ENCODE results near the gene TRMT10A. TPM values are rescaled to one million over a fixed set of nuclear protein-coding genes. Genes with fewer than 3 reads are reported as not detected.

TRMT10A gene
- total RNA-seq, 2 donors from 2014 or later: 2.1 to 2.6 TPM

- no peaks in the 10 kb centered on the region for H3K4me1 ChIP-seq
- no peaks in the 10 kb centered on the region for H3K27me3 ChIP-seq
- peak overlapping the region in 1 of 2 donors; percentile 1 for H3K27ac ChIP-seq
- H3K9me3 ChIP-seq: no peaks in the 10 kb centered on the region
- no peak for DNase-seq (ENCODE audit: low spot score)
- TF ChIP-seq, protein P1, sequence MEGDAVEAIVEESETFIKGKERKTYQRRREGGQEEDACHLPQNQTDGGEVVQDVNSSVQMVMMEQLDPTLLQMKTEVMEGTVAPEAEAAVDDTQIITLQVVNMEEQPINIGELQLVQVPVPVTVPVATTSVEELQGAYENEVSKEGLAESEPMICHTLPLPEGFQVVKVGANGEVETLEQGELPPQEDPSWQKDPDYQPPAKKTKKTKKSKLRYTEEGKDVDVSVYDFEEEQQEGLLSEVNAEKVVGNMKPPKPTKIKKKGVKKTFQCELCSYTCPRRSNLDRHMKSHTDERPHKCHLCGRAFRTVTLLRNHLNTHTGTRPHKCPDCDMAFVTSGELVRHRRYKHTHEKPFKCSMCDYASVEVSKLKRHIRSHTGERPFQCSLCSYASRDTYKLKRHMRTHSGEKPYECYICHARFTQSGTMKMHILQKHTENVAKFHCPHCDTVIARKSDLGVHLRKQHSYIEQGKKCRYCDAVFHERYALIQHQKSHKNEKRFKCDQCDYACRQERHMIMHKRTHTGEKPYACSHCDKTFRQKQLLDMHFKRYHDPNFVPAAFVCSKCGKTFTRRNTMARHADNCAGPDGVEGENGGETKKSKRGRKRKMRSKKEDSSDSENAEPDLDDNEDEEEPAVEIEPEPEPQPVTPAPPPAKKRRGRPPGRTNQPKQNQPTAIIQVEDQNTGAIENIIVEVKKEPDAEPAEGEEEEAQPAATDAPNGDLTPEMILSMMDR (IDR thresholded peaks at IDR 0.05): no peak
- H3K36me3 ChIP-seq: no peaks in the 10 kb centered on the region
- no peak overlapping the region for H3K4me3 ChIP-seq
These were observed 23.5 kb upstream of the TRMT10A start for GRCh38 chr4:99587309-99587708.

GRCh38 chr4:99586797-99587196, 23.0 kb upstream of the TRMT10A start:
- Histone ChIP-seq H3K36me3 (no peaks in the 10 kb centered on the region), H3K9me3 (no peaks in the 10 kb centered on the region), H3K27ac (peak overlapping the region in 1 of 2 donors; percentile 1), H3K27me3 (no peaks in the 10 kb centered on the region), H3K4me1 (no peaks in the 10 kb centered on the region), H3K4me3 (no peak overlapping the region)
- TF ChIP-seq, protein P1 (IDR thresholded peaks at IDR 0.05): no peak
- no peak for DNase-seq (ENCODE audit: low spot score)

GRCh38 chr4:99586322-99586721, 22.5 kb upstream of the TRMT10A start:
- no peaks in the 10 kb centered on the region for H3K9me3 ChIP-seq
- H3K4me1 ChIP-seq: no peaks in the 10 kb centered on the region
- no peak overlapping the region for H3K27ac ChIP-seq
- no peaks in the 10 kb centered on the region for H3K27me3 ChIP-seq
- TF ChIP-seq, protein P1 (IDR thresholded peaks at IDR 0.05): no peak
- H3K4me3 ChIP-seq: no peak overlapping the region
- H3K36me3 ChIP-seq: no peaks in the 10 kb centered on the region
- no peak for DNase-seq (ENCODE audit: low spot score)

DNA sequence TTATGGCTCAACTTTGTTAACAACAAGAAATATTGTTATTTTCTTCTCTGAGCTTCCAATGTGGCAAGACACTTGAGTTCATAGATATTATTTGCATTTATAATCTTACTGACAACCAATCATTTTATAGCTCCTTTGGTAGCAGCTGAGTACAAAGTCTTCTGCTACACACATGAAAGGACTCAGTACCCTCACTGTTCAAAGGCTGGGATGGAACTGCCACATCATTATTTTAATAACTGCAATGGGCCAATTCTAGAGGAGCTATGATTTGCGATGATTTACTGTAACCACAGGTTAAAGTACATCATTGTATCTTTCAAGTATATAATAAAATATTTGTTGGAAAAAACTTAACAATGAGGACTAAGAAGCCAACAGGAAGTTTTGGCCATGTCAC, 21.7 kb upstream of the TRMT10A start:
- no peak overlapping the region for H3K27ac ChIP-seq
- H3K4me1 ChIP-seq: no peaks in the 10 kb centered on the region
- DNase-seq (ENCODE audit: low spot score): no peak
- H3K36me3 ChIP-seq: no peaks in the 10 kb centered on the region
- TF ChIP-seq, protein P1 (IDR thresholded peaks at IDR 0.05): no peak
- no peaks in the 10 kb centered on the region for H3K9me3 ChIP-seq
- no peak overlapping the region for H3K4me3 ChIP-seq
- no peaks in the 10 kb centered on the region for H3K27me3 ChIP-seq

DNA sequence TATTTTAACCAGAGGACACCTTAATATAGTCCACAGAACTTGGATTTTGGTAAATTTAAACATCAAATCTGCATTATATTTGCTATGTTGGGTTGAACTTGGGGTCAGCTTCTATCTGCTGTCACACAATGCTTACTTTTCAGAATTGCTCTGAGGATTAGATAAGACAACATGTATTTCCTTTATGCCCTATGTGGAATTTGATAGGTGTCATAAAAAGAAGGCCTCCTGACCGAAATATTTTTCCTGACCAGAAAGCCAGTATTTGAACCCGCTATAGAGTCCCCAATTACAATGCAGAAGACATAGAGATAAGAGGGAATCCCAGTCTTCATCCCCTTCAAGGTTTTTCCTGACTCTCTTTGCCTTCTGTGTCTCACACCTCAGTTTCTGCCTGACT, 14.9 kb upstream of the TRMT10A start:
- no peak for DNase-seq (ENCODE audit: low spot score)
- Histone ChIP-seq H3K27ac (no peak overlapping the region), H3K36me3 (no peaks in the 10 kb centered on the region), H3K9me3 (no peaks in the 10 kb centered on the region), H3K4me3 (no peak overlapping the region), H3K4me1 (no peaks in the 10 kb centered on the region), H3K27me3 (no peaks in the 10 kb centered on the region)
- TF ChIP-seq, protein P1 (IDR thresholded peaks at IDR 0.05): no peak

GRCh38 chr4:99574530-99575324, 10.9 kb upstream of the TRMT10A start, which contains the start of gene MTTP:
MTTP (plus strand) TSS chr4:99574824; CDS start chr4:99574910, 86 bp downstream.
- Histone ChIP-seq H3K4me3 (no peak within 1 kb of the TSS), H3K4me1 (no peaks in the 10 kb centered on the region), H3K9me3 (no peaks in the 10 kb centered on the region), H3K27ac (no peak within 1 kb of the TSS), H3K36me3 (no peaks in the 10 kb centered on the region), H3K27me3 (no peaks in the 10 kb centered on the region)
- TF ChIP-seq, protein P1 (IDR thresholded peaks at IDR 0.05): no peak
- DNase-seq (ENCODE audit: low spot score): no peak
